ENCODE data around the gene RNF214. TPM values are rescaled to one million over a fixed set of nuclear protein-coding genes. Genes with fewer than 3 reads are reported as not detected.

The RNF214 gene
- total and polyA plus RNA-seq, 8 donors: 6.7 to 21.6 (median 11.0) TPM

GRCh38 chr11:117287668-117288067, 55.2 kb downstream of the RNF214 start:
- no peaks in the 10 kb centered on the region for H3K27me3 ChIP-seq
- H3K36me3 ChIP-seq: peaks cover 54 to 98% (median 95%) of the 10 kb centered on the region in 4 donors
- intact Hi-C loops (cut with DNase I; ENCODE audit: low total_unique reads): no loop called here
- no peaks in the 10 kb centered on the region for H3K9me3 ChIP-seq
- WGBS, 5 donors: 72 to 87% (median 84%) methylated on average over 3 of the region's 3 CpGs
- no peak overlapping the region for H3K27ac ChIP-seq
- no peaks in the 10 kb centered on the region for H3K4me1 ChIP-seq
- DNase-seq: no peak
- no peak overlapping the region for H3K4me3 ChIP-seq
- TF ChIP-seq CTCF (IDR thresholded peaks at IDR 0.05) (no peak), POLR2AphosphoS5 (IDR thresholded peaks at IDR 0.05) (no peak), POLR2A (IDR thresholded peaks at IDR 0.05) (no peak), EP300 (IDR thresholded peaks at IDR 0.05) (no peak)

GRCh38 chr11:117289795-117290194, 57.3 kb downstream of the RNF214 start:
- Histone ChIP-seq H3K27me3 (no peaks in the 10 kb centered on the region), H3K9me3 (no peaks in the 10 kb centered on the region), H3K4me3 (no peak overlapping the region), H3K4me1 (no peaks in the 10 kb centered on the region), H3K36me3 (peaks cover 36 to 94% (median 94%) of the 10 kb centered on the region in 4 donors), H3K27ac (no peak overlapping the region)
- whole genome bisulfite sequencing, 5 donors: 82 to 100% (median 84%) methylated on average over 1 of the region's 1 CpG
- intact Hi-C loops (cut with DNase I; ENCODE audit: low total_unique reads): no loop called here
- DNase-seq: no peak
- TF ChIP-seq POLR2A (IDR thresholded peaks at IDR 0.05): no peak
- TF ChIP-seq POLR2AphosphoS5 (IDR thresholded peaks at IDR 0.05): no peak
- TF ChIP-seq CTCF (IDR thresholded peaks at IDR 0.05): no peak
- TF ChIP-seq EP300 (IDR thresholded peaks at IDR 0.05): no peak

- H3K36me3 ChIP-seq: peaks cover 33 to 94% (median 93%) of the 10 kb centered on the region in 4 donors
- no peaks in the 10 kb centered on the region for H3K27me3 ChIP-seq
- 87 to 93% (median 91%) methylated on average over 8 of the region's 8 CpGs for WGBS, 5 donors
- intact Hi-C loops (cut with DNase I; ENCODE audit: low total_unique reads): no loop called here
- no peak for DNase-seq
- H3K4me1 ChIP-seq: no peaks in the 10 kb centered on the region
- no peaks in the 10 kb centered on the region for H3K9me3 ChIP-seq
- H3K4me3 ChIP-seq: no peak within 1 kb of the TSS
- TF ChIP-seq EP300 (IDR thresholded peaks at IDR 0.05): no peak
- TF ChIP-seq POLR2AphosphoS5 (IDR thresholded peaks at IDR 0.05): no peak
- no peak for TF ChIP-seq CTCF (IDR thresholded peaks at IDR 0.05)
- TF ChIP-seq POLR2A (IDR thresholded peaks at IDR 0.05): no peak
- H3K27ac ChIP-seq: no peak within 1 kb of the TSS
Observed at GRCh38 chr11:117290809-117291396, 58.4 kb downstream of the RNF214 start, which contains the start of gene BACE1-AS. TSS of gene BACE1-AS (plus strand) at chr11:117291346.

- Histone ChIP-seq H3K36me3 (peaks cover 33 to 81% (median 76%) of the 10 kb centered on the region in 4 donors), H3K27me3 (no peaks in the 10 kb centered on the region), H3K9me3 (no peaks in the 10 kb centered on the region), H3K4me1 (no peaks in the 10 kb centered on the region), H3K27ac (no peak overlapping the region), H3K4me3 (no peak overlapping the region)
- DNase-seq: no peak
- TF ChIP-seq CTCF (IDR thresholded peaks at IDR 0.05) (no peak), EP300 (IDR thresholded peaks at IDR 0.05) (no peak), POLR2A (IDR thresholded peaks at IDR 0.05) (no peak), POLR2AphosphoS5 (IDR thresholded peaks at IDR 0.05) (no peak)
- intact Hi-C loops (cut with DNase I; ENCODE audit: low total_unique reads): no loop called here
- 88 to 100% (median 97%) methylated on average over 2 of the region's 2 CpGs for WGBS, 5 donors
Observed at GRCh38 chr11:117292616-117293015, 60.1 kb downstream of the RNF214 start.

All from stomach (tissue), 9 donors.